ENCODE data around the gene C20orf141. TPM values are rescaled to one million over a fixed set of nuclear protein-coding genes. Genes with fewer than 3 reads are reported as not detected.

C20orf141 gene
- total RNA-seq, 1 experiment from 2014 or later = not detected

DNA sequence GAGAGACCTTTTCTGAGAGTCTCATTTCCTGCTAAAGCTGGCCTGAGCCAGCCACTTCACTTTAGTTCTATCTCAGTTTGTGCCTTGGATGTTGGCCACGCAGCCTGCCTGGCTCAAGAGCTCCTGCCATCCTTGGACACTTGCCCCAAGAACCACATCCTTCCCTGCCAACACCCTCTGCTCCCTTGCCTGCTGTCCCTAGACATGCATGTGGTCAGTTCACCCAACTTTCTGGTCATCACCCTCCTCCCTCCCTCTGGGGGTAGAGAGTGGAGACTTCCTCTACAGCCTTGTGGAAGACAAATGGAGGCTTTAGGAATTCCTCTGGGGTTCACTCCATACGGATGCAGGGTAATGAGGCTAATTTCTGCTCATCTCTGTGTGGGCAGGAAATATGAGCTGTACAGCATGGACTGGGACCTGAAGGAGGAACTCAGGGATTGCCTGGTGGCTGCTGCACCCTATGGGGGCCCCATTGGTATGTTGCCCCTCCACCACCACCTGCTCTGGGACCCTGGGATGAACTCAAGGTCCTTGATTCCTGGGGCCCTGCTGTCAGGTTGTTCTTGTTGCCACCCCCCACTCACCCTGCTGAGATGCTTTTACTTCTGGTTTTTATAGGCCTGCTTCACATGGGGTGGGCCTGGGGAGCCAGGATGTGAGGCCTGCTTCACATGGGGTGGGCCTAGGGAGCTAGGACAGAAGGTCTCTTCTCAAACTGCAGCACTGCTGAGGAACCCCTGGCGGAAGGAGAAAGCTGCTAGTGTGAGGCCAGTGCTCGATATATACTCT, 44.7 kb downstream of the C20orf141 start:
- Histone ChIP-seq H3K27ac (ENCODE audit: low read depth, low read length, poor library complexity, severe bottlenecking) (no peak overlapping the region), H3K9me3 (ENCODE audit: low read depth, low read length, poor library complexity, severe bottlenecking) (no peaks in the 10 kb centered on the region), H3K36me3 (ENCODE audit: insufficient read depth, low read length, poor library complexity, severe bottlenecking) (no peaks in the 10 kb centered on the region), H3K27me3 (replicated peaks; ENCODE audit: insufficient read depth, low read depth, low read length, poor library complexity) (no peaks in the 10 kb centered on the region), H3K4me1 (ENCODE audit: insufficient read depth, low read length, poor library complexity, severe bottlenecking) (no peaks in the 10 kb centered on the region), H3K4me3 (ENCODE audit: low read depth, low read length, poor library complexity, severe bottlenecking) (no peak overlapping the region)
- no peak for DNase-seq (ENCODE audit: low spot score)
- ChIA-PET CTCF (interaction anchor here (0.7 kb wide), 1 partner anchor 145 kb away, joined by 4 read pairs; no protein-coding TSS in a partner anchor), POLR2A (ENCODE audit: low non-redundant PET) (no interaction called here)
- BruUV-seq (replicated peaks) = no TSS peak
- intact Hi-C loops (cut with micrococcal nuclease; ENCODE audit: unreplicated experiment) = no loop called here
- TF ChIP-seq, protein P1, sequence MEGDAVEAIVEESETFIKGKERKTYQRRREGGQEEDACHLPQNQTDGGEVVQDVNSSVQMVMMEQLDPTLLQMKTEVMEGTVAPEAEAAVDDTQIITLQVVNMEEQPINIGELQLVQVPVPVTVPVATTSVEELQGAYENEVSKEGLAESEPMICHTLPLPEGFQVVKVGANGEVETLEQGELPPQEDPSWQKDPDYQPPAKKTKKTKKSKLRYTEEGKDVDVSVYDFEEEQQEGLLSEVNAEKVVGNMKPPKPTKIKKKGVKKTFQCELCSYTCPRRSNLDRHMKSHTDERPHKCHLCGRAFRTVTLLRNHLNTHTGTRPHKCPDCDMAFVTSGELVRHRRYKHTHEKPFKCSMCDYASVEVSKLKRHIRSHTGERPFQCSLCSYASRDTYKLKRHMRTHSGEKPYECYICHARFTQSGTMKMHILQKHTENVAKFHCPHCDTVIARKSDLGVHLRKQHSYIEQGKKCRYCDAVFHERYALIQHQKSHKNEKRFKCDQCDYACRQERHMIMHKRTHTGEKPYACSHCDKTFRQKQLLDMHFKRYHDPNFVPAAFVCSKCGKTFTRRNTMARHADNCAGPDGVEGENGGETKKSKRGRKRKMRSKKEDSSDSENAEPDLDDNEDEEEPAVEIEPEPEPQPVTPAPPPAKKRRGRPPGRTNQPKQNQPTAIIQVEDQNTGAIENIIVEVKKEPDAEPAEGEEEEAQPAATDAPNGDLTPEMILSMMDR (conservative IDR thresholded peaks at IDR 0.05; ENCODE audit: low read depth, low read length) = no peak

DNA sequence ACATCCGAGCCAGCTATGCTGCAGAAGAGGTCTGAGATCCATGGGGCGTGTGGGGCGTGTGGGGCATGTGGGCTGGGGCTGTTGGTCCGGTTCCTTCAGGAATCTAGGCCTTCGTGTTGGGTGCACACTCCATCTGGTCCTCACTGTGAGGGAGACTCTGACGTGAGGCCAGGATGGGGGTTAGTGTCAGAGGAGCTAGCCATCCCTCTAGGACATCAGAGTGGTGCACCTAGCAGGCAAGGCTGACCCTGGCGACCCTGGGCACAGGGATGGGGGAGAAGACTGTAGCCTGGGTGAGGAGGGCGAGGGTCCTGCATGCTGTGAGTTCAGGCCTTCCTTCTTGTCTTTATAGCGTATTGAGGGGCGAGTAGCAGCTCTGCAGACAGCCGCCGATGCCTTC, 49.8 kb downstream of the C20orf141 start:
- Histone ChIP-seq H3K4me3 (ENCODE audit: low read depth, low read length, poor library complexity, severe bottlenecking) (no peak overlapping the region), H3K27me3 (replicated peaks; ENCODE audit: insufficient read depth, low read depth, low read length, poor library complexity) (no peaks in the 10 kb centered on the region), H3K36me3 (ENCODE audit: insufficient read depth, low read length, poor library complexity, severe bottlenecking) (peaks cover 12% of the 10 kb centered on the region), H3K27ac (ENCODE audit: low read depth, low read length, poor library complexity, severe bottlenecking) (no peak overlapping the region), H3K4me1 (ENCODE audit: insufficient read depth, low read length, poor library complexity, severe bottlenecking) (no peaks in the 10 kb centered on the region), H3K9me3 (ENCODE audit: low read depth, low read length, poor library complexity, severe bottlenecking) (no peaks in the 10 kb centered on the region)
- DNase-seq (ENCODE audit: low spot score) = no peak
- intact Hi-C loops (cut with micrococcal nuclease; ENCODE audit: unreplicated experiment) = no loop called here
- ChIA-PET POLR2A (ENCODE audit: low non-redundant PET) (no interaction called here), CTCF (no interaction called here)
- no TSS peak for BruUV-seq (replicated peaks)
- no peak for TF ChIP-seq EZH2 (IDR thresholded peaks at IDR 0.05; ENCODE audit: borderline replicate concordance, low read depth, low read length, poor library complexity, severe bottlenecking)
- TF ChIP-seq, protein P1 (conservative IDR thresholded peaks at IDR 0.05; ENCODE audit: low read depth, low read length) = no peak

DNA sequence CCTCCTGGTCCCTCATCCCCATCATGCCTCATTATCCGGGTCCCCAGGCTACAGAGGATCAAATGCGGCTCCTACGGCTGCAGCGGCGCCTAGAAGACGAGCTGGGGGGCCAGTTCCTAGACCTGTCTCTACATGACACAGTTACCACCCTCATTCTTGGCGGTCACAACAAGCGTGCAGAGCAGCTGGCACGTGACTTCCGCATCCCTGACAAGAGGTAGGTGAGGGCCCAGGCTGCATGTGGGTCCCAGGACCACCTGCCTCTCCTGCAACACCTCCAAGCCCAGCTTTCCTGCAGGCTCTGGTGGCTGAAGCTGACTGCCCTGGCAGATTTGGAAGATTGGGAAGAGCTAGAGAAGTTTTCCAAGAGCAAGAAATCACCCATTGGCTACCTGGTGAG, 50.3 kb downstream of the C20orf141 start:
- no TSS peak for BruUV-seq (replicated peaks)
- H3K36me3 ChIP-seq (ENCODE audit: insufficient read depth, low read length, poor library complexity, severe bottlenecking) = peaks cover 12% of the 10 kb centered on the region
- CTCF ChIA-PET = no interaction called here

More for the DNA sequence above, 50.3 kb downstream of the C20orf141 start:
- Histone ChIP-seq H3K4me1 (ENCODE audit: insufficient read depth, low read length, poor library complexity, severe bottlenecking) (peaks cover under 1% of the 10 kb centered on the region), H3K27me3 (replicated peaks; ENCODE audit: insufficient read depth, low read depth, low read length, poor library complexity) (no peaks in the 10 kb centered on the region), H3K9me3 (ENCODE audit: low read depth, low read length, poor library complexity, severe bottlenecking) (no peaks in the 10 kb centered on the region), H3K27ac (ENCODE audit: low read depth, low read length, poor library complexity, severe bottlenecking) (no peak overlapping the region), H3K4me3 (ENCODE audit: low read depth, low read length, poor library complexity, severe bottlenecking) (no peak overlapping the region)
- DNase-seq (ENCODE audit: low spot score) = no peak
- intact Hi-C loops (cut with micrococcal nuclease; ENCODE audit: unreplicated experiment) = no loop called here
- POLR2A ChIA-PET (ENCODE audit: low non-redundant PET) = no interaction called here
- no peak for TF ChIP-seq EZH2 (IDR thresholded peaks at IDR 0.05; ENCODE audit: borderline replicate concordance, low read depth, low read length, poor library complexity, severe bottlenecking)
- TF ChIP-seq, protein P1 (conservative IDR thresholded peaks at IDR 0.05; ENCODE audit: low read depth, low read length) = no peak

Other genes with a start within 250 kb of the C20orf141 start
- gene NOP56, start 162.4 kb upstream of the C20orf141 start, total RNA-seq (2021) = 607 and 704 TPM in 2 replicates
- gene IDH3B, start 150.8 kb upstream of the C20orf141 start, total RNA-seq (2021) = 135 and 146 TPM in 2 replicates
- 0.52 and 1.2 TPM in 2 replicates for gene EBF4, start 122.2 kb upstream of the C20orf141 start, total RNA-seq (2021)
- gene CPXM1, start 14.4 kb upstream of the C20orf141 start, total RNA-seq (2021) = 3.8 and 7.6 TPM in 2 replicates
- not detected in 2 replicates for gene TMEM239, start 1.4 kb downstream of the C20orf141 start, total RNA-seq (2021)
- gene PCED1A, start 25.7 kb downstream of the C20orf141 start, total RNA-seq (2021) = 32.8 and 42.0 TPM in 2 replicates
- 37.8 and 39.1 TPM in 2 replicates for gene VPS16, start 25.8 kb downstream of the C20orf141 start, total RNA-seq (2021)
- 56.9 and 65.6 TPM in 2 replicates for gene PTPRA, start 58.5 kb downstream of the C20orf141 start, total RNA-seq (2021)
- gene GNRH2, start 228.6 kb downstream of the C20orf141 start, total RNA-seq (2021) = 0.85 and 1.5 TPM in 2 replicates
- gene MRPS26, start 231.1 kb downstream of the C20orf141 start, total RNA-seq (2021) = 73.4 and 77.7 TPM in 2 replicates

Data from A673 (cell line).